Activated CD4-positive, alpha-beta T cell treated with anti-CD3 and anti-CD28 coated beads, Interleukin-2, amount 50 U/mL, for 24 hours (primary cell): ENCODE data around the gene APBB3.

Source experiments
- DNase-seq, 2 donors: peaks; one replicate each; pipeline ENCODE4 v3.0.0-alpha.2; 2020; ENCODE audit warnings: low read depth in 1 of 2, low spot score in 1 of 2

APBB3 gene

DNA sequence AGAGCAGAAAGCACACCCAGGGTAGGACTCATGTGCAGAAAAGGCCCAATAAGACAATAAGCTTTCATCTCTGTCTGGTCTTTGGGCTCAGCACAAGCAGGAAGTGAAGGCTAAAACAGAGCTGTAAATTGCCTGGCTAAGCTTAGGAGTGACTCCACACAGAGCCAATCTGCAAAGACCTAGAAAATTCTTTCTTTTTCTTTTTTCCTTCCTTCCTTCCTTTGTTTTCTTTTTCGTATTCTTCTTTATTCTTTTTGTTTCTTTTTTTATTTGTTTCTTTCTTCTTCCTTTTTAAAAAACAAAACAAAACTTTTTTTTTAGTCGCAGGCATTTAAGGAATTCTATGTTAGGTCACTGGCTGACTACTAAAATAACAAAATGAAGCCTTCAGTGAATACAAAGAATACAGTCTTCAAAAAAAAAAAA is 12.4 kb upstream of the APBB3 start:
- no peak for DNase-seq

DNA sequence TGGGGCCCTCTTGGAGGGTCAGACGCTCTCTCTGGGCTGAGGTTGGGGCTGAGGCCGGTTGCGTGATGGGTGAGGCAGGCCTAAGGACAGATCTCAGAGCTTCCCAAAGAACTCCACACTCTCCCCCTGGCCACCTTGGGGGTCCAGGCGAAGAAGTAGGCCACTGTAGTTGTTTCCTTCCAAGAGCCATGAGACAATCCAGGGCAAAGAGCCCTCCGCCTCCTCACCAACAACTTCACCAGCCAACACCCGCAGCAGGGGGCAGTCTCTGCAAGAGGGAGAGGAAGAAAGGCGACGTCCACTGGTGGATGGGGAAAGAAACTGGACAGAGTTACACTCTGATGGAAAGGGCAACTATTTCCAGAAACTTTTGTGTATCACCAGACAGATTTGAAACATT is 10.9 kb upstream of the APBB3 start:
- DNase-seq, result no peak

GRCh38 chr5:140574165-140574564 is 9.8 kb upstream of the APBB3 start:
- no peak for DNase-seq

DNA sequence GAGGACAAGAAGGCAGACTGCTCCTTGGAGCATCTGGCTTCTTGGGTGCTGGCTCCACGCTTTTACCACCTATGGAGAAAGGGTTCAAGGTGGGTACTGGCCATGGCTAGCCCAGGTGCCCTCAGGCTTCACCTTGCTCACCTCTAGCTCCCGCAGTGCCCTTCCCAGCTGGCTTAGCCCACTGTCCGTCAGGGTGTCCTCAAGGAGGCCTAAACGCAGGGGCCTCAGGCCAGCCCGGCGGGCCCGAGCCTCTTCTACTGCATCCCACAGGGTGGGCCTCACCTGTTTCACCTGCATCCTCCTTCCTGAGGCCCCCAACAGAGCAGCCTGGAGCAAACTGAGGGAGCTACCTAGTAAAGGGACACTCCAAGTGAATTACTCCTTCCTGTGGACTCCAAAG is 9.3 kb upstream of the APBB3 start:
- no peak for DNase-seq

- no peak for DNase-seq
Measured at GRCh38 chr5:140571105-140571504, 6.7 kb upstream of the APBB3 start.

- DNase-seq, result no peak
Measured at GRCh38 chr5:140570488-140570887, 6.1 kb upstream of the APBB3 start.

DNA sequence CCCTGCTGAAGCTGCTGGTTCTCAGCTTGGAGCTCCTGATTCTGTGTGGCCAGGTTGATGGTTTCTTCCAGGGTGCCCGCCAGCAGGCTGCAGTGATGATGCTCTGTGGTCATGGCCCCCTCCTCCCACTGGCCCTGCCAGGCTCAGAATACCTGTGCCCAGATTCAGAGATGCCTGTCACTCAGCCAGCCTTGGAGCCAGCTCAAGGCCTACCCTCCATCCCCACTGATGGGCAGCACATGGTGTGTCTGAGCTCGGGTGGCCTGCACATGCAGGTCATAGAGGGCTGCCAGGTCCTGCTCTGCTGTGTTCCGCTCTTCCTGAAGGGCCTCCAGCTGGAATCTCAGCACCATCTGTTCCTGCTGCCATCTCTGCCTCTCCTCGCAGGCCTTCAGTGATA is 5.7 kb upstream of the APBB3 start:
- no peak for DNase-seq

GRCh38 chr5:140569197-140569596 is 4.8 kb upstream of the APBB3 start:
- no peak for DNase-seq

GRCh38 chr5:140568443-140569063 is 4.2 kb upstream of the APBB3 start:
- no peak for DNase-seq

DNA sequence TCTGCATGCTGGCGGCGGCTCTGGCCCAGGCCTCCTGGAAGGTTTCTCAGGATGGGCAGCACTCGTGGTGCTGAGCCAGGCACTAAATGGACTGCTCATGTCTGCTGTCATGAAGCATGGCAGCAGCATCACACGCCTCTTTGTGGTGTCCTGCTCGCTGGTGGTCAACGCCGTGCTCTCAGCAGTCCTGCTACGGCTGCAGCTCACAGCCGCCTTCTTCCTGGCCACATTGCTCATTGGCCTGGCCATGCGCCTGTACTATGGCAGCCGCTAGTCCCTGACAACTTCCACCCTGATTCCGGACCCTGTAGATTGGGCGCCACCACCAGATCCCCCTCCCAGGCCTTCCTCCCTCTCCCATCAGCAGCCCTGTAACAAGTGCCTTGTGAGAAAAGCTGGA is 3.5 kb upstream of the APBB3 start:
- DNase-seq, result no peak

DNA sequence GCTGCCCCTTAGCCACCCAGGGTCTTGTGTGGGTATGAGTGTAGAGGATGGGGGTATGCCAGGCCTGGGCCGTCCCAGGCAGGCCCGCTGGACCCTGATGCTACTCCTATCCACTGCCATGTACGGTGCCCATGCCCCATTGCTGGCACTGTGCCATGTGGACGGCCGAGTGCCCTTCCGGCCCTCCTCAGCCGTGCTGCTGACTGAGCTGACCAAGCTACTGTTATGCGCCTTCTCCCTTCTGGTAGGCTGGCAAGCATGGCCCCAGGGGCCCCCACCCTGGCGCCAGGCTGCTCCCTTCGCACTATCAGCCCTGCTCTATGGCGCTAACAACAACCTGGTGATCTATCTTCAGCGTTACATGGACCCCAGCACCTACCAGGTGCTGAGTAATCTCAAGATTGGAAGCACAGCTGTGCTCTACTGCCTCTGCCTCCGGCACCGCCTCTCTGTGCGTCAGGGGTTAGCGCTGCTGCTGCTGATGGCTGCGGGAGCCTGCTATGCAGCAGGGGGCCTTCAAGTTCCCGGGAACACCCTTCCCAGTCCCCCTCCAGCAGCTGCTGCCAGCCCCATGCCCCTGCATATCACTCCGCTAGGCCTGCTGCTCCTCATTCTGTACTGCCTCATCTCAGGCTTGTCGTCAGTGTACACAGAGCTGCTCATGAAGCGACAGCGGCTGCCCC is 2.9 kb upstream of the APBB3 start:
- DNase-seq, result no peak

DNA sequence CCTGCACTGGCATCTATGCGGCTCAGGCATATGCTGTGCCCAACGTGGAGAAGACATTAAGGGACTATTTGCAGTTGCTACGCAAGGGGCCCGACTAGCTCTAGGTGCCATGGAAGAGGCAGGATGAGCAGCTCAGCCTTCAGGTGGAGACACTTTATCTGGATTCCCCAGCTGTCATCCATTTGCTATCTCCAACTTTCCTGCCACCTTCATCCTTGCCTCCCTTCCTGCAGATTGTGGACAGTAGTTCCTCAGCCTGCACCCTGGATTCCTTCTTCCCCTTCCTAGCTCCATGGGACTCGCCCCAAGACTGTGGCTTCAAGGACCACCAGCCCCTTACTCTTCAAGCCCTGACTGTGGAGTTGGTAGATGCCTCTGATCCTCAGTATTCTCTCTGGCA is 2.3 kb upstream of the APBB3 start:
- no peak for DNase-seq

DNA sequence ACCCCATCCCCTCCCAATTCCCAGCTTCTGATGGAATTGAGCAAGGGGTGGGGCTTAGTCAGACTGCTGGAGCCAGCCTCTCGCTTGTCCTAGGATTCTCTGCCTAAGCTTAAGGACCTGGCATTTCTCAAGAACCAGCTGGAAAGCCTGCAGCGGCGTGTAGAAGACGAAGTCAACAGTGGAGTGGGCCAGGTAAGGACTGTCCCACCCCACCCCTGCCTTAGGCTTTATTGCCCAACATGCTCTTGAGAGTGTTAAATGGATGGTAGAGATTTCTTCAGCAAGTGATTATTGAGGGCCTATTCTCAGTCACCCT is 1.3 kb upstream of the APBB3 start:
- no peak for DNase-seq

GRCh38 chr5:140565024-140565779 is 804 bp upstream of the APBB3 start:
- DNase-seq, result no peak

DNA sequence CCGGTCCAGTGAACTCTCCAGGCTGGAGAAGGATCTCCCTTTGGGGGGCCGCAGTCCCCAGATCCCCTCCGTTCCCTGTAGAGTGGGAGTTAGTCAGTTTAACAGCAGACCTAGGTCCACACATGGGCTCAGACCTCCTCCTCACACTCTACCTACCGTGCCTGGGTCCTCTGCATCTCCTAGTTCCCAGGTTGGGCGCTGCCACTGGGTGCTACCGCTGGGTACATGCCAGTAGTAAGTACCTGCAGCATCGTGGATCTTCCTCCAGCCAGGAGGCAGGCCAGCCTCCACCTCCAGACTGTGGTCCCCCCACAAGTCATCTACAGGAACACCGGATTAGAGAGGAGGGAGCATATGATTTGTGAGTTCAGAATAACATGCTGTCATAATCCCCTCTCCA is 802 bp downstream of the APBB3 start:
- no peak for DNase-seq

DNA sequence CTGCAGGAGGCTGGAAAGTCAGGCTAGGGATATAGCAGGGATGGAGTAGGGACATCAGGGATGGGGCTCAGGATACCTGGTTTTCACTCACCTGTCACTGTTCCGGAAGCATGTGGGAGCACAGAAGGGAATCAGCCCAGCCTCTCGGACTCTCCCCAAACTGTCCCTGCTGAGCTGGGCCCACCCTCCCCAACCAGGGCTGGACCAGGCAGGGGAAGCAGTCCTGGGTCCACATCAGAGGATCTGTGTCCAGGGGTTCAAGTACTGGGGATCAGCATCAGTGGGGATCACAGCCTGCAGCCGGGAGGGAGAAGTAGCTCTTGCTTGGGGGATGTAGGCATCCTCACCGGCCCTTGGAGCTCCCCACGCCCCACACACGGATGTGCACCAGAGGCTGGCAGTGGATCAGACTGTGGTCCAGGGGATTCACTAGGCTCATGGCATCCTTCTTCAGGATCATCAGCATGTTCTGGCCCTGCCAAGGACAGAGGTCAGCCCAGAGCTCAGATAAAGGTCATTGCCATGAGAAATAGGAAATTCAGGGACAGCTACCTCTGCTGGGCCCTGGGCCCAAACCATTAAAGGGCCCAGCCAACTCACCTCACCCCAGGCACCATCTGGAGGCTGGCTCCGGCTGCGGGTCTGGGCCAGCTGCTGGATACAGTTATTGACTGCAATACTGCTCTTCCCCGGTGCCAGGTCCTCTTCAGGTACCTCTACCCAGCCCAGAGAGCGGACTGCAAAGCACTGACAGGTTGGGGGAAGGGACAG is 2.5 kb downstream of the APBB3 start:
- no peak for DNase-seq

- DNase-seq, result no peak
Measured at GRCh38 chr5:140560227-140560626, 4.2 kb downstream of the APBB3 start.

GRCh38 chr5:140558542-140558941 is 5.9 kb downstream of the APBB3 start:
- no peak for DNase-seq

GRCh38 chr5:140557965-140558364 is 6.4 kb downstream of the APBB3 start:
- no peak for DNase-seq

DNA sequence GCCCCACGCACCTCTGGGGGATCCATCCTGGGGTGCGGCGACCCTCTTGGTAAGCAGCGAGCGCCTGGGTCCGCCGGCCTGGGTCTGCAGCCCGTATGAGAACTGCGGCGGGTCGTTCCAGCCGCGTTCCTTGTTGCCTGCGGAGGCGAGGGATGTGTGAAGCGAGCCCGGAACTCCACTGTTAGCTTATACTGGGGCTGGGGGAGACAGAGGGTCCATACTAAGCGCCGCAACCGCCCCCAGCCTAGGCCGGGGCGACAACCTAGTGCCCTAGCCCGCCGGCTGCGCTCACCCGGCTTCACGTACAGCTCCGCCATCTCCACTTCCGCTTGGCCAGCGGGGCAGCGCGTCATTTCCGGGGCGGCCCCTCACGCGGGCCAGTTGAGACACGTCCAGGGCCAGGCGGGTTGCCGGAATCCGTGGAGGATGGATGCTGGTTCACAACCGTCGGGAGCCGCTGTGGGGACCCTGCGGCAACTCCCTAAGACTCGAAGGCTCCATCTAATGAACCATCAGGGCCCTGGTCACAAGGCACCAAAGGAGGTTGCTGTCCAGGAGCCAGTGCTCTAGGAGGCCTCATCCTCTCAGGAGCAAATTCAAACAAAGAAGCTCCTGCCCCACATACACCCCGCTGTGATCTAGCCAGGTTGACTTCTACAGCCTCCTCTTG is 7.1 kb downstream of the APBB3 start, which contains the start of gene SRA1:
Gene SRA1, minus strand, starts transcription at position 338 of the 670 bp plus-strand sequence. Its CDS starts 21 bp downstream, at position 317.
- DNase-seq, result peak; percentile 67 to 80

DNA sequence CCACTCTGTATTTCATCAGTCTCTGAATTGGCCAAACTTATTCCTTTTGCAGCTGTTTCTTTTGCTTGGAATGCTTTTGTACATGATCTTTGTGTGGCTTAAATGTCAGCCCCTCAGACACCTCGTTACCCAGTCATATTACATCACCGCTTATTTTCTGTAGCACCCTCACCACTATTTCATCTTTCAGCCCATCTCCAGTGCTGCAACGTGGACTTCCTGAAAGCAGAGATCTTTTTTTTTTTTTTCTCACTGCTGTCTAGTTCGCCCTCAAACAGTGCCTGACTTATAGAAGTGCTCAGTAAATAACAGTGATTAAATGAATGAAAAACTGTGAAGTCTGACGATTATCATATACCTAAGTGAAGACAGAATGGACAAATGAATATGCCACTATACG is 8.0 kb downstream of the APBB3 start:
- DNase-seq, result no peak
